ENCODE measurements around the gene SLIT3. TPM values are rescaled to one million over a fixed set of nuclear protein-coding genes. Genes with fewer than 3 reads are reported as not detected.

Gene SLIT3
- total and polyA plus RNA-seq, 9 of the 15 experiments (the other 6 are each of a cell fraction or from before 2014, with no cell fraction given), result 0.01 to 0.04 TPM; not detected in 7

DNA sequence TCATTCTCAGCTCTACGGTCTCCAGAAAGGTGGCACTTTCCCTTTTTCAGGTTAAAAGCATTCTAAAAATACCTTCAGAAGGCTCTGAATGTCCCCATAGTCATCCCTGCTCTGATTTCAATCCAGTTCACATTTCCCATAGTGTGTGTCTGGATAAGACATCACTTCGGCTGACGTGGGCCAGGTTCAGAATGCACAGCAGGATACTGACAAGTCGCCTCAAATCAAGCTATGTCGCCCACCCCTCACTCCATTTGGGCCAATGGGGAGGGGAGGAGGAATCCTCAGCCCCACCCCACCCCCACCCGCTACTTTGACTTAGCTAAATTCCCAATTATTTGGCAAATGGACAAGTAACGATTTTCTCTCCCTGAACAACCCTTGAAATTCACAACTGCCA lies 148.0 kb downstream of the SLIT3 start:
- ATAC-seq (no peak), FAIRE-seq (no peak), DNase-seq (ENCODE audit: extremely low read depth in 1 of 4, low spot score in 3 of 4) (no peak)
- no peaks in the 10 kb centered on the region for H3K27me3 ChIP-seq (ENCODE audit: control insufficient read depth in 2 of 2, insufficient read depth in 2 of 2, low read length in 2 of 2)
- POLR2A ChIA-PET, result no interaction called here
- in situ Hi-C loops (cut with MboI) (no loop called here), intact Hi-C loops (cut with micrococcal nuclease) (no loop called here)
- H3K9me3 ChIP-seq (replicated peaks; ENCODE audit: control insufficient read depth, insufficient read depth, low read depth, low read length), result no peaks in the 10 kb centered on the region
- H3K27ac ChIP-seq (ENCODE audit: extremely low read depth, low read depth, low read length), result no peak overlapping the region
- no peaks in the 10 kb centered on the region for H3K79me2 ChIP-seq (ENCODE audit: control insufficient read depth, insufficient read depth, low read length)
- TF ChIP-seq E2F8 (IDR thresholded peaks at IDR 0.05; ENCODE audit: low read depth, partially characterized antibody), result no peak
- TF ChIP-seq LEF1 (IDR thresholded peaks at IDR 0.05), result no peak
- no peak for TF ChIP-seq TEAD4 (IDR thresholded peaks at IDR 0.05; ENCODE audit: low read length)
- no peak for TF ChIP-seq TEAD4 (CRISPR knock-in tag; IDR thresholded peaks at IDR 0.05; ENCODE audit: borderline replicate concordance)
- TF ChIP-seq SNRNP70 (optimal IDR thresholded peaks at IDR 0.05; ENCODE audit: low read depth, low read length), result no peak
- no peak for TF ChIP-seq GATA2 (CRISPR knock-in tag; IDR thresholded peaks at IDR 0.05)
- no peak for TF ChIP-seq FOSL1 (tag; conservative IDR thresholded peaks at IDR 0.05)
- no peak for TF ChIP-seq PTRF (tag; IDR thresholded peaks at IDR 0.05)
- TF ChIP-seq ZNF311 (CRISPR knock-in tag; IDR thresholded peaks at IDR 0.05), result no peak
- no peak for TF ChIP-seq DMBX1 (CRISPR knock-in tag; IDR thresholded peaks at IDR 0.05; ENCODE audit: borderline replicate concordance)
- TF ChIP-seq PHF21A (IDR thresholded peaks at IDR 0.05; ENCODE audit: borderline replicate concordance, low read depth), result no peak
- no peak for TF ChIP-seq ADNP (tag; IDR thresholded peaks at IDR 0.05)
- TF ChIP-seq ZNF75A (CRISPR knock-in tag; IDR thresholded peaks at IDR 0.05), result no peak
- no peak for TF ChIP-seq POLR2H (tag; IDR thresholded peaks at IDR 0.05; ENCODE audit: low read depth)
- TF ChIP-seq ZFP36 (IDR thresholded peaks at IDR 0.05; ENCODE audit: low read depth, low read length, partially characterized antibody), result no peak
- no peaks in the 10 kb centered on the region for H3K9me1 ChIP-seq (ENCODE audit: control insufficient read depth, insufficient read depth, low read length)
- CTCF ChIA-PET (ENCODE audit: low intra/inter-chr PET ratio), result no interaction called here
- H3K9ac ChIP-seq (ENCODE audit: insufficient read depth in 1 of 2, low read depth in 2 of 2, low read length in 2 of 2), result no peak overlapping the region
- no peak overlapping the region for H3K4me2 ChIP-seq (ENCODE audit: insufficient read depth, low read length)
- no peak overlapping the region for H3K4me3 ChIP-seq
- no peaks in the 10 kb centered on the region for H4K20me1 ChIP-seq (replicated peaks; ENCODE audit: control insufficient read depth, insufficient read depth, low read length)
- no peaks in the 10 kb centered on the region for H3K36me3 ChIP-seq (ENCODE audit: control insufficient read depth, insufficient read depth, low read length)
- 0% methylated on average over 5 of the region's 7 CpGs for WGBS (ENCODE audit: insufficient coverage, low coverage, missing lambda C conversion rate)
- BruUV-seq (replicated peaks), result no TSS peak
- no peak overlapping the region for H2AFZ ChIP-seq (ENCODE audit: low read depth, low read length)
- no peaks in the 10 kb centered on the region for H3K4me1 ChIP-seq (replicated peaks in 1 of 2; ENCODE audit: control insufficient read depth in 2 of 2, insufficient read depth in 2 of 2, low read length in 2 of 2)
